NOMO-1 (cell line): Measurements from ENCODE around the gene TPT1.
"Not testable (repeated sequence)": the region's sequence is repeated elsewhere in the genome, so short reads cannot be mapped to it uniquely, and the experiment has no call there.

Source experiments
- DNase-seq, 2 experiments: peaks; one replicate each; lab custom pipeline; 2025; ENCODE audit not compliant: unreplicated experiment in 2 of 2; lab: John Stamatoyannopoulos, UW

TPT1 gene

DNA sequence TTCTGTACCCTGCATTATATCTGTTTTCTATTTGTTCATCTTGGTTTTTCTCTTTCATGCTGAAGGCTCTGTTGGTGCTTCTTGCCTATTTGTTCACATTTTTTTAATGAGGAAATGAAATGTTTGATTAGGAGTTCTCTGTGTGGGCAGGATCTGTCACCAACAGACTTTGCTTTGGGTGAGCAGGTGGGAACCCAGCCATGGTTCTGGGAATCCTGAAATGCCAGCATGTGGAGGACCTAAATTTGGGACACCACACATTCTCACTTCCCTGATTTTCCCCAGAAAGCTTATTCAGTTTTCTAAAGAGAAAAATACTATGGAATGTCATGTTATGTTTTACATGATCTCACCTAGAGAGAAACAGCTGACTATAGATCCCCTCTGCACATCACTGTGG lies 34.0 kb downstream of the TPT1 start:
- DNase-seq: no peak

DNA sequence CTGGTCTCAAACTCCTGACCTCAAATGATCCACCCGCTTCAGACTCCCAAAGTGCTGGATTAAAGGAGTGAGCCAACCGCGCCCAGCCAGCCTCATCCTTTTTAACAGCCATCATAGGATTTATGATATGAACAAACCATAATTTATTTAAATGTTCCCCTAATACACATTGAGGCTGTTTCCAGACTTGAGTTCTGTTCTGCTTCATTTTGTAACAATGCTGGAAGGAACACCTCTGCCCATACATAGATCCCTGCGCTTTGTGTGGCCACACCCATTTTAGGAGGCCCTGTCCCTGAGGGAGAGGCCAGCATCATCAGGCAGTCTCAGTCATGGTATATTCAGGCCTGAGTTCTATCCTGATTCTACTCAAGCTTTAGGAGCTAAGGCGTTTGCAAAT lies 35.9 kb downstream of the TPT1 start:
- DNase-seq: no peak

DNA sequence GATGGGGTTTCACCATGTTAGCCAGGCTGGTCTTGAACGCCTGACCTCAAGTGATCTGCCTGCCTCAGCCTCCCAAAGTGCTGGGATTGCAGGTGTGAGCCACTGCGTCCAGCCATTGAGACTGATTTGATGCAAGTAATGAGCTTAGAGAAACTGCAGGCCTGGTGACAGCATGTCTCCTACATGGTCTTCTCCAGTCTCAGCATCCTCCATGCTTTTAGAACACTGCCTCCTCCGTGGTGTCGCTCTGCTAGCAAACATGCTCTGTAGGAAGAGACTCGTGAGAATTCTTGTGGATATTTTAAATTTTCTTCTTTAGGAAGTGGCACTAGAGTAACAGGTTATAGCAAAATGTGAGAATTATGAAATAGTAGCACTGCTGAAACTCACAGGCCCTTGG lies 37.1 kb downstream of the TPT1 start:
- DNase-seq: no peak

DNA sequence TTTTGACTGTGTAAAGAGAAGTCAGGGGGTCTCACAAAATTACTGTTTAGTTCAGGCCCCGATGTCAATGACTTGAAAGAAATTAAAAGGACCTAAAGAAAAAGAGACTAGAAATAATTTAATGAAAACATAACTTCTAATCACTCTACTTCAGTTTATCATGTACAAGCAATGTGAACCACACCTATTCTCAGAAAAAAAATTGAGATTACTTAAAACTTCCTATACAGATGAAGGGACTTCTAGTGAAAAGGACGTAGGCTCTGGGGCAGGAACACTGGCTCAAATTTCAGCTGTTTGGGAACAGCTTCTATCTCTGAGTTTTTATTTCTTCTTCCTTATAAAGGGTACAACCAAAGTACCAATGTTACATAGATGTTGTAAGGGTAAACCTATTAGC lies 38.0 kb downstream of the TPT1 start:
- DNase-seq: no peak

DNA sequence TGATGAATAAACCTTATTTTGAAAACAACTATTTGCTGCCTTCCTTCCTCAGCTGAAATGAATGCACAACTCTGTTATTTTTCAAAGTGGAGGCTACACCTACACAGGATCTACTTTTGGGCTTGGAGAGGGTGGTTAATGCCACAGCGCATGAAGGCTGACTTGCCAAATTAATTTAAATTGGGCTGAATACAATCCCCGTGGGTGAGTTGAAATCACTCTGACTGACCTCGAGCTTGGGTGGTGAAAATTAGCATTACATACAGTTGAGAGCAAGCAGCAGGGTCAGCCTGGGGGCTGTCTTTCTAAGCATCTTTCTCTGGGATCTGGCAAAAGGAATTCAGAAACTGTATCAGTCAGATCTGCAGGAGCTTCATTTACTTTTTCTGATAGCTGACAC lies 38.5 kb downstream of the TPT1 start:
- DNase-seq: no peak

DNA sequence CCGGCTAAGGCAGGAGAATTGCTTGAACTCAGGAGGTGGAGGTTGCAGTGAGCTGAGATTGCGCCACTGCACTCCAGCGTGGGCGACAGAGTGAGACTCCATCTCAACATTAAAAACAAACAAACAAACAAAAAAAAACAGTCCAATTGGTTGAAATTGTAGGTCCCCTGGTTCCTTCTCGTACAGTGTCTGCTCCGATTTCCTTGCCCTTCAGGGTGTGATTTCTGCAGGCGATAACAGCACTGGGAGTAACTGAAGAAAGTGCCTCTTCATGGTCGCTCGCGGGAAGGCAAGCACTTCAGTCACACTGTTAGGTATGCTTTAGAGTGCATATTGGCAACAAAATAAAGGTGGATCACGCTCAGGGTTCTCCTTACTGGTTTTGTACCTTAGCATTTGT lies 39.7 kb downstream of the TPT1 start:
- no peak for DNase-seq

DNA sequence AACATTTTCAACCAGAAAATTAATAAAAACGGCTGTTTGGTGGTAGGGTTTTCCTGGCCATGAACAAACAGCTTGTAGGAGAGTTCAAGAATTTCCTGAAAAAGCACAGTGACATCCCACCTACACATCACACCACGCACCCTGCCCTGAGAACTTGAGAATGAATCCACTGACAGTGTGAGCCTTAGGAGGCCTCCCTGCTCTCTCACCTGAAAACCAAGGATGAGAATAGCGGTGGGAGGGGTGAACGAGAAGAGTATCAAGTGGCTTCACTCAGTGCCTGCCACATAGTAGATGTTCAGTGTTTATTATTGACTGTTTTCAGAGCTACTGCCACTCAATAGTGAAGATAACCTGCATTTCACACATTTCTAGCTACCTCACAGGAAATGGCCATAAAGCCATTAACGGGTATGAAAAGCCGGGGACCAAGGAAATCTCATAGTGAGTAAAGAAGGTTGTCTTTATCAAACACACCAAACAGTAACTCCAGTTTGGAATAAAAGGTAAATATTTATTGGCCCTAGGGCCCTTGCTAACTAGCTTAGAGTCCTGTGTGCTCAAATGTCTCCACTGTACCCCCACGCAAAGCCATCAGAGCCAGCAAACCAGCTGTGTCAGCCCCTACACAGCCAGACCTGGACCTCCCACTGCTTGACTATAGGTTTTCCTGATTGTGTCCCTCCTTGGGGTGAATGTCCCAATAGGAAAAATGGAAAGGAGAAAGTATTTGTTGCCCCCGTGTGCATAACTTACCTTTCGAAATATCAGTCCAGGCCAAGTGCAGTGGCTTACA lies 40.6 kb downstream of the TPT1 start:
- DNase-seq: no peak

DNA sequence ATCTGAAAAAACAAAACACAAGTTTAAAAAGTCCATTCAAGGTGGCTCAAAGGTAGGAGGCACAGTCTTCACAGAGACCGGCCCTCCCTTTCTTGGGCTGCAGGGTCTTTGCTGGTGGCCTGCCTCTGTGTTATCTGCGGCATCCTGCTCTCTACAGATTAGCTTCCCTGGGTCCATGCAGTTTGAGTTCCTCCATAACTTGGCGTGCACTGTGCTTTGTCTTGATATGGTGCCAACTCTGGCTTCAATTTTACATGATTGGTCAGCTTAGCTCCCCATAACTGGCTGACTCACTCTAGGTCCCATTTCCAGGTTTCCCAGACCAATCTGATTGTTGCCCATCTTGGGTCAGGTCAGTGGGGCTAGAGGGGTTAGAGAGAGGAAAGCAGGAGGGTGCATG lies 41.8 kb downstream of the TPT1 start:
- no peak for DNase-seq

DNA sequence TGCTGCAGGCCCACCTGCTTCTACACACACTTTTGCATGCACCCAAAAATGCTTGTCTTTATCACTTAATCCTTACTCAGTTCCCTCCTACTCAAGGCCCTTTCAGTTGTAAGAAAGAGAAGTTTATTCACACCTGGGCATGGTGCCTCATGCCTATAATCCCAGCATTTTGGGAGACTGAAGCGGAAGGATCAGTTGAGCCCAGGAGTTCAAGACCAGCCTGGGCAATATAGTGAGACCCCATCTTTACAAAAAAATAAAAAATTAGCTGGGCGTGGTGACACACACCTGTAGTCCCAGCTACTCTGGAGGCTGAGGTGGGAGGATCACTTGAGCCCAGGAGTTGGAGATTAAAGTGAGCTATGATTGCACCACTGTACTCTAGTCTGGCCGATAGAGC lies 42.4 kb downstream of the TPT1 start:
- not testable (repeated sequence) for DNase-seq

DNA sequence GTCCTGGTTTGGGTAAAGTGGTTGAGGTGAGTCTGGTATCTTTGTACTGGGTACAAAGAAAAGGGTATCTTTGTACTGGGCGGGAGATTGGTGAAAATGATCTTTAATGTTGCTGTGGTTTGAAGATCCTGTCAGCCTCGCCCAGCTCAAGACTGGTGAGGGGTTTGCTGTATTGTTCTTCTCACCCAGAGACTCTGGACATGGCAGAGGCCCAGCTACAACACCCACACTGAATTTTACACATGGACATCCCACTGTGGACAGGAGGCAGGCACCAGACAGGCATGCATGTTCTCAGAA lies 42.8 kb downstream of the TPT1 start:
- no peak for DNase-seq

DNA sequence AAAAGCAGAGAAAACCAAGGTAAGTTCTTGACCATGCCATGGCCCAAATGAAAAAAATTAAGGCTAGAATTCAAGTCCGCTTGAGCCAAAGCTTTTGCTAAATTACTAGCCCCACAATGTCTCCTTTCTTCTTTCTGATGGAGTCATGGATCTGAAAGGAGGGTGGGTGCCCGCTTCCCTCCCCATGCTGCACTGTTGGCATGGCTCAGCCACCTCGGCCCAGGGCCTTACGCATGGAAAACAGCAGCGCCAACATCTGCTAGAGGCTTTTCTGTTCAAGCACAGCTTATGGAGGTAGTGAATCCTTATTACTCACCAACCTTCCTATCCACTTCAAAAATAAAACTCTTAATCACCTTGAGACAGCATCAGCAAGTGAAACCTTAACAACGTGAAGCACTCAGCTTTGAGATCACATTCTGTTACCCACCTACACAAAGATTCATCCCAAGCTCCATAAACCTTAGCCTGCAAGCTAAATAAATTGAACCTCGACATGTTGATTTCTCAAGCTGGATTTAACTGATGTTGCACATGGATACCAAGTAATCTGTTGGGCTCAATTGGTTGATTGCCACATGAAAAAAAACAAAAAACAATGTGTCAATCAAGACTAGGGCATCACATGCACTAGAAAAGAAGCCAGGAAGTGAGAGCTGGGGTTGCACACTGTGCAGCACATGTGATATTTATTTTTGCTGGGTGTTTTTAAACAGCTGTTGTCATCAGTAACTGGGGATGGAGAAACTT lies 43.4 kb downstream of the TPT1 start:
- DNase-seq: no peak

DNA sequence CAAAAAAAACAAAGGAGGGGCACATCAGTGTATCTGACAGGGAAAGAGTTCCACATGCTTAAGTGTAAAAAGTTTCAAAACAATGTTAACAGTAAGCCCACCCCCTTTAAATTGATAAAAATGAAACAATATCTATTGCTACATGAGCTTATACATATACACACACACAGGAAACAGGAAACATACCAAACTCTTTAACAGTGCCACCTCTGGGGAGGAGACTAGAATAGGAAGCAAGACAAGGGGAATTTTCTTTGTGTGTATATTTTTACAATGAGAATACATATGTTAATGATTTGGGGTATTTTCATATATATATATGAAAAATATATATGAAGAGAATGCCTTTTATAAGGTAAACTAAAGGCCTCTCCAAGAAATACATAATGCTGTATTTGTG lies 44.7 kb downstream of the TPT1 start:
- DNase-seq: no peak

DNA sequence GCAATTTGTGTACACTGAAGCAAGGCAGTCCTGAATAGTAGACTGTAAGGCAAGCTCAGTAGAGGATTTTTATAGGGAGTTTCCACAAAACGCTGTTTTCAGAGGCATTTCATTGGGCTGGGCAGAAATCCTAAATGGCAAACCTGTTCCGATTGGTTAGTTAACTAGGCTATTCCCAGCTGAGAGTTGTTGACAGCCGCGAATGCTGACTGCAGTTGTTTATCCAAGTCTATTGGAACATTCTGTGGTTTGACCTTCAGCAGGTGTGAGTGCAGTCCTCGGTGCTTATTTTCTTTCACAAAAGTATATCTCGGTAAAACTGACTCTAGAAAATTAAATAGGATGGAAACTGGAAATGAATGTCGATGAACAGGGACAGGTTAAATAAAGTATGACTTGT lies 45.4 kb downstream of the TPT1 start:
- no peak for DNase-seq

DNA sequence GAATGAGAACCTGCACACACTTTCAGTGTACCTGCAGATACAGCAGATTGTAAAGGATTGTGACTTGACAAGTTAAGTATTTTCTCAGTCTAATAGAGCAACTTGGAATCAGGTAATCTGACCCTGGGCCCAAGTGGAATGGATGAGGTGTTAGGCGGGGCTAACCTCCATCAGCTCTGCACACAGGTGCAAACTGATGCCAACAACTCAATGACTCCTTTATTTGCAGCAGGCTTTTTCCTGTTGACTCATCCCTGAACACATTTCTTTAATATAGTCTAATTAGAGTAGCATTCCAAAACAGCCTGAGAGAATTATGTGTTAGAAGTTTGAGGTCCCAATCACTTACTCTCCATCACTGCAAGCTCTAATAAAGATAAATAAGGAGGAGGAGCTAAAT lies 48.8 kb downstream of the TPT1 start:
- DNase-seq: no peak

DNA sequence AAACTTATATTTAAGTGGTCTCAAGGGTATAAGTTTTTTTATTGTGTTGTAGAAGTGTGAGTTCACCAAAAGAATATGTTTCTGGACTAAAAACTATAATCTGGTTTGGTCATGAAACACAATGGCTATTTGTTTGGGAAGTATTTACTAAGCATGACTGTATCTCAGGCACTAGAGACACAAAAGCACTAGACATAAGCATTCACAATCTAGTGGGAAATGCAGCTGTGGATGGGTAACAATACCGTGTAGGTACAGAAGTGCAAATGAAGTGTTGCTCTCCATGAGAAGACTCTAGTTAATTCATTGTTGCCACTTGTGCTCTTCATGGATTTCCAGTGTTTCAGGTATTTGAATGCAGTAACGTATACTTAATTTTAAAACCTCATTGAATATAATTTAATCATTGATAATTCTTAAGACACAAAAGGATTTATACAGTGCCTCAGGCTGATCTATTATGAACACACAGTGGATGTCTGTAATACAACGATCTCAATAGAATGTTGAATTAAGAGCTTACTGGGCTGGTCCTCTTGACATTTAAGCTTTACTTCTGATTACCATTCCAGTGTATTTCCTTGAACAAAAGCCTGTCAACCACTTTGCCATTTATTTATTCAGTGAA lies 50.9 kb downstream of the TPT1 start:
- no peak for DNase-seq
